HG03045 (cell line): ENCODE data around the gene ENKUR.
"Not testable (repeated sequence)": the region's sequence is repeated elsewhere in the genome, so short reads cannot be mapped to it uniquely, and the experiment has no call there.

Experiments used
- ATAC-seq: cut with Tn5 transposase; IDR thresholded peaks from one replicate; pipeline ENCODE4 v1.9.1; 2021; ENCODE audit warnings: mild to moderate bottlenecking, moderate library complexity; ENCODE audit not compliant: unreplicated experiment

ENKUR gene

DNA sequence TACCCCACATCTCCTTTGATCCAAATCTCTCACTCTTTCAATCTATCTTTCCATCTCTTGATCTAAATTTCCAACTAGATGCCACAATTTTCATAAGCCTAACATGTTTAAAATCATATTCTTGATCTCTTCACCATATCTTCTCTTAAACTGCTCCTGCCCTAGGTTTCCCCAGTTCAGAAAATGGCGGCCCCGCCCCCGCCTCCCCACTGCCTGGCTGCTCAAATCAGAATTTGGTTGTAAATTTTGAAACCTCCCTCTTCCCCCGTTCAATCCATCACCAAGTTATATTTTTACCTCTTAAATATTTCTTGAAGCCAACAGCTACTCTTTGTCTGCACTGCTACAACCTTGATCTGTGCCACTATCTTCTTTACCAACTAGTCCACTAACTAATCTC lies 36.3 kb downstream of the ENKUR start:
- ATAC-seq, result no peak

DNA sequence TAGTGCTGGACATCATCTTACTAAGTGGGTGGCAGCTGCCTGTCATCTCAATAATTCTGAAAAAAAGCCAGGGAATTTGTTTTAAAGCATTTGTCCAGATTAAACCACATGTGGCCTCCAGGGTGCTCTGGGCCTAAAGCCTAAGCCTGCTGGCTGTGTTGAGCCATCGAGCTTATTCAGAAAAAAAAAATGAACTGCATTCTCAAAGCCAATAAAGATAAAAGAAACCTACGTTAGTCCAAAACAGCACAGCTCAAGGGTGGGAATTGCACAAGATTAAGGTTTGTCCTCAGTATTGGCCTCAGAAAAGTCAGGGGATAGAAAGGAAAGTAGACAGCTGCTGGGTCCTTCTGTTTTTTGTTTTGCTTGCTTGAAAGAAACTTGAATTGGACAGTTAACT lies 41.0 kb downstream of the ENKUR start:
- no peak for ATAC-seq

DNA sequence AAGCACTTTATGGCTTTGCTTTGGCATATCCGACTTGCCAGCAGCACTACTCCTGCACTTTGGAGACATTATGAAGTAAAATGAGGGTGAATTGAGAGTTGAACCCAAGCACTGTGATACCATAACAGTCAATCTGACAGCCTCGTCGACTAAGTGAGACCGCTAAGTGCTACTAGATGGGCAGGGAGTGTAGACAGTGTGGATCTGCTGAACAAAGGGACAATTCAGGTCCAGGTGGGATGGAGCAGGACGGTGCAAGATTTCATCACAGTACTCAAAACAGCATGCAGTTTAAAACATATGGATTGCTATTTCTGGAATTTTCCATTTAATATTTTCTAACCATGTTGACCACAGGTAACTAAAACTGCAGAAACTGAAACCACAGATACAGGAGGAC lies 42.8 kb downstream of the ENKUR start:
- no peak for ATAC-seq

DNA sequence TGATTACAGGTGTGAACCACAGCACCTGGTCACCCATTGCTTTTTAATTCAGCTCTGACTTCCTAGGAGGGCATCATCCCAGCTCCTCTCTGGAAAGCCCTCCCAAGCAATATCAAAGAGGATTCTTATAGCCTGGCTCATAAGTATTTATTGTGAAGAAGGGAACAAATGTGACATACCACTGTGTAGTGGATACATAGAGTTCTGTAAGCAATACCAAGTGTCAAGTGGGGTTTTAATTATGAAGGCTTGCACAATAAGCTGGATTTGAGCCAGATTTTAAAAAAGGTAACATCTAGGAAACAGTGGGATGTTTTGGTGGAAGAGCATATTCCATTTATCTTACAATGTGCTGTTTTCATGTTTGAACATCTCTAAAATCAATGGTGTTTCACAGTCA lies 44.6 kb downstream of the ENKUR start:
- ATAC-seq, result no peak

DNA sequence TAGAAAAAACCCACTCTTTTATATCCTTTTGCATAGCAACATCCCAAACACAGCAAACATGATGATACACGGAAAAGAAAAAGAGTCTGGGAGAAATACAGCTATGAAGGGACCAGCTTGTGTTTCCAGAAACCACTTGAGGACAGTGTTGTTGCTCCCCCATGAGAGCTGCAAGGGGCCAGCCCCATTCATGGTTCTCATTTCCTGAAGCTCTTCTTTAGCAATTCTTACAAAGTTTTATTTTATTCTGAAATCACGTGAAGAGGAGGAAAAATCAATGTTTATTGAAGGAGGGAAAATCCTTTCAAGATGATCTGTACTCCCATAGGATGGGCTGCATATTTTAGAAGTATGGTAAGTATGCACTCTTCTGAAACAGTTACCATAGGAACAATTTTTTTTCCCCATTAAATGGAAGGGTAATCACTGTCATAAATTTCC lies 46.1 kb downstream of the ENKUR start:
- ATAC-seq, result no peak

DNA sequence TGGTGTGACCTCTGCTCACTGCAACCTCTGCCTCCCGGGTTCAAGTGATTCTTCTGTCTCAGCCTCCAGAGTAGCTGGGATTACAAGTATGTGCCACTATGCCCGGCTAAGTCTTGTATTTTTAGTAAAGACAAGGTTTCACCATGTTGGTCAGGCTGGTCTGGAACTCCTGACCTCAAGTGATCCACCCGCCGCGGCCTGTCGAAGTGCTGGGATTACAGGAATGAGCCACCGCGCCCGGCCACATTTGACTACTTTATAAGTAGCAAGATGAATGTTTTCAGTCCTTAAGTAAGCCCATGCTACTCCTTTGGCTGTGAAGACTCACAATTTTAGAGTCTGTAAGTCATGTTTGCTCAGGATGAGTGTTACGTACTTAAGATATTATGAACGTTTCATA lies 47.0 kb downstream of the ENKUR start:
- not testable (repeated sequence) for ATAC-seq

DNA sequence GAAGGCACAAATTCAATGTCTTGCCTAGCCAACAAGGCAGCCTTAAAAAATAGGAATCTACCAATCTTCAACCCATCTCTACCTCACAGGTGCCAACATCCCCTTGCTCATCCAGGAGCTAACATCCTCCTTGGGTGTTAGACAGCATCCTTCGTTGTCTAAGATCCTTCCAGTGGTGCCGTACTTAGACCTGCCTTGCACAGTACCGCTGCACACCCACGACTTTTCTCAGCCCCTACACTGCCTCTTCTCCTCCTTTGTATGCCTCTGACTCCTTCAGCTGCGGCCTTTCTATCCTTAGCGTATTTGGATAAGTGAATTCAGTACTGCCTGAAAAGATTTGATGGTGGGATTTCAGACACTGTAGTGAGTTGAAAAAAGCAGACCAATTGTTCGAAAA lies 47.6 kb downstream of the ENKUR start:
- no peak for ATAC-seq

DNA sequence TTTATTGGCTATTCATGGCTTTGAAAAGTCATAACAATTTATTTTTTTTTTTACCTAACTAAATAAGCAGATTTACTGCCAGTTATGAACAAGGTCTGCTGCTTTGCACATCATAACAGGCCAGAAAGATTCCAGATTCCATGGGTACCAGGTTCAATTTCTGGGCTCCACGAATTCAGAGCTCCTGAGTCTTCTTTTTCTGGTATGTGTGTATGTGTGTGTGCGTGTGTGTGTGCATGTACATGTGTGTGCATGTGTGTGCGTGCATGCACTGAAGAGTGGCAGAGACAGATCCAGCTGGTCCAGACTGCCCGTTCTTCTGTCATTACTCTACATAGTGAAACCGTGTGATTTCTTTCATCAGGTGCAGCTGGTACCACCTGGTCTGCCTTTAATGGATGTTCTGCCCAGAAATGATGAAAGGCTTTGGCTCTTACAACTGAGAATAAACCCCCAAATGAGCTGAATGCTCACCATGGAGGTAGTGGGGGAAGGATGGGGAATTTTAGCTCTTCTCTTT lies 48.9 kb downstream of the ENKUR start:
- ATAC-seq, result no peak

DNA sequence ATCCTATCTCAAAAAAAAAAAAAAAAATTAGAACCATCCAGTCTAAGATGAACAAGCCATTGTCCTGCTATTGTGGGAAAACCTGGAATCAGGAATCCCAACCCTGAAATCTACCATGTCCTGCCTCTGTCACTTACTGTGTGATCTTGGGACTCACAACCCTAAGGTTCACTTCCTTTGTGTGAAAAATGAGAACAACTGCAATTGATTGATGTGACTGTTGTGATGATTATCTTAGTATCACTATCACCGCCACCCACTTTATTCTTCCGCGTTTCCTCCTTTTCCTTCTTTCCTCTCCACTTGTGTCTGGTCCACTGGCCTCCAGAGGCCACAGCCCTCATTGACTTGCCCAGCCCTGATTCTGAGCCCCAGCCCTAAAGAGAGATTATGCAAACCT lies 50.9 kb downstream of the ENKUR start:
- no peak for ATAC-seq

DNA sequence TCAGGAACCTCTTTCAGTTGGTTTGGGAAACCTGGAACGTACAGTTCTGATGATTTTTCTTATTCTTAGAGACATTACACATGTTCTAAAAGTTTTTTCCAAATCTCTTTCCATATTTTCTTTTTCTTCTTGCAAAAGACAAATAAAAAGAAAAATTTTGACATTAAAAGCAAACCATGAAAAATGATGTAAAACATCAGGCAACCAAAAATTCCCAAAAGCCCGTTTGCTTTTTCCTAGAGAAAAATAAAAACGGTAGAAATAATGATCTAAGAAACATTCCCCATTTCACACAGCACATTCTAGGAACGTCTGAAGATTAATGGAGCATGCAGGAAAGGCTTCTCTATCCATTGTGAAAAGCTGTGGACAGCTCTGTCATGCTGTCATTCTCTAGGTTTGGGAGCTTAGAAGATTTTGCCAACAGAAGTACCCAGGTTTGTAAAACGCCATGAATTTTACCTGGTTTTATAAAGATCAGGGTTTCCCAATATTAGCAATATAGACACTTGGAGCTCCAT lies 52.4 kb downstream of the ENKUR start:
- ATAC-seq, result no peak

DNA sequence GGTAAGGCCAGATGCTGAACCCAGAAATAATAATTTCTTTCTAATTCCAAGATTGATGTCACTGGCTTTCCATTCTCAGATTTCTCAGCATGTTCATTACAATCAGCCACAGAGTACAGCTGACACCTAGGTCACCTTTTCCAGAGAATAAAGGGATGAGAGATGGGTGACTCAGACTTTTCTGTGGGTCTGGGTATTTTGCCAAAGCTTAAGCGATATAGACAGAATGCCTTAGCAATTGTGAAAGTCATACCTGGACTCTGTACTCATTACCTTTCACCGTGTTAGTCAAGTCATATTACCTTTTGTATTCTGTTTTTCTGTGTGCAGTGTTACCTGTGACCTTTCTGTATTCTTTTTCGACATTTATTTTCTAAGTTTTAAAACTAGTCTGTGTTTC lies 53.0 kb downstream of the ENKUR start:
- ATAC-seq, result no peak

DNA sequence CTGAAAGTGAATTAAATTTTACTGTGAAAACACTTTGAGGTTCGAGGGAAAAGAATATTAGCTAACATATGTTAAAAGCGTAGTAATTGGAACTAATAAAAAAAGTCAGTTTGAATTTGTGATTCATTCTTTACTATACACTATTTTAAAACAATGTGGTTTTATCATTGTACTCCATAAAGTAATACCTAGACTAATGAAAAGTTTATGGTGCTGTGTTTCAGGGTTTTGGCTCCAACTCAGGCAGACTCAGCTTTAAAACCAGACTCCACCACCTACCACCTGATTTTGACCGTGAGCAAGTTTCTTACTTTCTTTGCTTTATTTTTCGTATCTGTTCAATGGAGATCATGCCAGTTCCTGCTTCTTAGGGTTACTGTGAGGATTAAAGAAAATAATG lies 54.4 kb downstream of the ENKUR start:
- no peak for ATAC-seq

DNA sequence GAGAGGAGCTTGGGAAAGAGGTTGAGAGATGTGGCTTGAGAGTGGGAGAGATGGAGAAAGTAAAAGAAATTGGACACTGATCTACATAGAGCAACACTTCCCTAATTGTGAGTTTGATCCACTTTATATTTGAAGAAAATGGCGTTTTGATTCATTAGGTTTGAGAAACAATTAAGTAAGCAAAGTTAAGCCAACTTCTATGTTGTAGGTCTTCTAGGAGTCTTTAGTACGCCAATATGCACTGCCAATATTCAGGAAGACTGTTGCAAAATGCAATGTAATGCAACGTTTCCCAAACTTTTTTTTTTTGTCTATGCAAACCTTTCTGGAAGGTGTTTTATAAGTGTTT lies 56.6 kb downstream of the ENKUR start:
- ATAC-seq, result no peak

DNA sequence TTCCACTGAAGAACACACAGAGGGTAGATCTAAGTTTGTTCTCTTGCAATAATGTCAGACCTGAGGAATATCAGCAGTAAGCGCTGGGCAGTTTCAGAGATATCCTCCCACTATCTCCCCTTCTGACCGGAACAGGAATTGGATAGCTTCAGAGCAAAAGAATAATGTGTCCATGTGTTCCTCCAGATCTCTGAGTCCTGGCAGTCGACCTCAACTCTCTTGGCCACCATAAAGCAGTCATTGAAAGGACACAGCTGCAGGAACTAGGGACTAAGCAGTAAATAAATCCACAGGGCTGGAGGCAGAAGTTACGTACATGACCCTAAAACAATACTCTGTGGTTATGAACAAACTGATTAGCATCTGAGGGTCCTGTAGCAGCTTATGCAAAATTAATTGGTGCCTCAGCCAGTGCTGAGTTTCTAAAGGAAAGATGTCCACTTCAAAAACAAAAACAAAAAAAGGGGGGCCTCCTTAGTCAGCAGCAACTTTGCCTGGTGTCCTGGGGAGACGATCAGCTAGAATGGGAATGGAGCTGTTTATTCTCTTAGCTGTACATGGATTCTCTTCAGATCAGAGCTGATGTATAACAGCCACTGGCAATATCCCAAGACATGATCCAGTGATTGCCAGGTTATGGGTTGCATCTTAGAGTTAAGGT lies 57.1 kb downstream of the ENKUR start:
- no peak for ATAC-seq

DNA sequence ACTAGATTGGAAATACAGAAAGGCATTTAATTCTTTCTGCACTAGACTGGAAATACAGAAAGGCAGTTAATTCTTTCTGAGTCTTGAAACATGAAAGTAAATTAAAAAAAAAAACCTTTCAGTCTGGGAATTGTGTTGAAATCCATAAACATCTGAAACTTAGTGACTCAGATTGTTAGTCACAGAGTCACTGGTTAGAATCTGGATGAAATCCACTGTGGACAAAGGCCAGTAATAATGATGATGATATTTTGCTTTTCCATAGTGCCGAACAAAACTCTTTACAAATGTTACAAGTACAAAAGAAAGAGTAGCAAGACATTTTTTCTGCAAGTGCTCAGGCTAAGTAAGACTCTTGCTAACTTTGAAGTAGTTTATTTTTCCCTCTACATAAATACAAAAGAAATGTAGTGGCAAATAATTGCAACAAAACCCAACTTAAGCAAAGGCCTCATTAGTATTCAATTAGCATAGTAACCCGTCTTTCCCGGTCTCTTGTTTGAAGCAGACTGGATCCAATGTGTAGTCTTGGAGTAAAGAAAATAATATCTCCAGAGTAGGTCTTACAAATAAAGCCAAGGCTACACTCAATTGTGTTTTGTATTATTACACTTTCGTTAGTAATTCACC lies 57.8 kb downstream of the ENKUR start:
- ATAC-seq, result no peak

DNA sequence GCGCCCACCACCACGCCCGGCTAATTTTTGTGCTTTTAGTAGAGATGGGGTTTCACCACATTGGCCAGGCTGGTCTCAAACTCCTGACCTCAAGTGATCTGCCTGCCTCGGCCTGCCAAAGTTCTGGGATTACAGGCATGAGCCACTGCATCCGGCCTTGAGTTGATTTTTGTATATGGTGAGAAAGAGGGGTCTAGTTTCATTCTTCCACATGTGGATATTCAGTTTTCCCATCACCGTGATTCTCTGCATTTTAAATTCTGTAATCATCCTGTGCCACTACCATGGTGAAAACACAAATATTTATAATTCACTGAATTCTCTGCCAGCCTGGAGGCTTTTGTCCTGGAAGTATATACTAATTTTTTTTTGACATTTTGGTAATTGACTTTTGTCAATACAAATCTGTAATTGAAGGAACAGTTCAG lies 58.3 kb downstream of the ENKUR start:
- not testable (repeated sequence) for ATAC-seq

DNA sequence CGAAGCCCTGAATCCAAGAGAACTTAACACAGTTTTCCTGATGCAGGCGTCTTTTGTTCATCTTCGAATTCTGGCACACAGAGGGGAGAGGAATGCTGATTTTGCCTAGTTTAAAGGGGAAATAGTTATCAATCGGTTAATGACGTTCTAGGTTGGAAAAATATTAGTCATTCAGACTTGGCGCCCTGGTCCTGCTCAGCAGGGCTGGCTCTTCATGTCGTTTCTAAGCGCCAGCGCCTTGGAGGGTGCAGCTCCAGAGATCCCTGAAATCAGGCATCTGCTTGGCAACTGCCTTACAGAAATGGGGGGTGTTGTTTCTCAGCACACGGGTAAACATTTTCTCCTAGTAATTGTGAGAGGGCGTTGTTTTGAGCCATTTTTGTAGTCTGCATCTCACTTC lies 62.3 kb downstream of the ENKUR start:
- ATAC-seq, result no peak

DNA sequence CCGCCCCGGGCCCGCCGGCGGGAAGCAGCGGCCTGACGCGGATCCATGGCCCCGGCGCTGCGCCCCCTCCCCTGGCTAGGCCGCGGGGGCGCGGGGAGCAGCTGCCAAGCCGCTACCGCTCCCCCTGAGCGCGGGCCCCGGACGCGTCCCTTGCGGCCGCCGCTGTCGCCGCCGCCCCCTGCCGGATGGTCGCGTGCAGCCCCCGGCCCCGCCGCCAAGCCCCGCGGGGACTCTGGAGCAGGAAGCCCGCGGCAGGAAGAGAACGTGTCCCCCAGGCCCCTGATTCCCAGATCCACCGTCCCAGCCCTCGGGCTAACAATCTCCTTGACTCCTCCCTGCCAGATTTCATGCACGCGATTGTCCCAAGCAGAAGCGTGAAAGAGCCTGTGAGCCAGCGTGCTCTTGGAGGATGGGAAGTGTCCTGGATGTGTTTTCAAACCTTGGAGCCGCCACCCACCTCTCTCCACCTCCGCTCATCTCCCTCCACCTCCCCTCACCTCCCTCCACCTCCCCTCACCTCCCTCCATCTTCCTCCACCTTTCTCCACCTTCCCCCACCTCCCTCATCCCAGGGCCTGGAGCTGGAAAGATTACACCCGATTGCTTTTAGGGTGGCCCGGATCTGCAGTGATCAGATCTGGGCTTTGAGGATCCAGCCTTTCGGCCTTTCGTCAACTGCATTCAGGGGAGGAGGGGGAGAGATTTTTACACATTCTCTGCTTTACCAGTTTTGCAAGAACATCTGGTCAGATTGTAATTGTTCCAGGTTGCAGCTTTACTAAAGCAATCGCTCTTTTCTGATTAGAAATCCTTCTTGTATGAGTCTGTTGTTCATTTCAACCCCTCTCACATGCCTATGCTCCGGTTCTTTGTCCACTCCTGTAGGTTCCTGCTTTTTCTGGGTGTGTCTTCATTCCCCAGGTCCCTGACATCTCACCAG lies 63.0 kb downstream of the ENKUR start:
- ATAC-seq, result peak; percentile 65

DNA sequence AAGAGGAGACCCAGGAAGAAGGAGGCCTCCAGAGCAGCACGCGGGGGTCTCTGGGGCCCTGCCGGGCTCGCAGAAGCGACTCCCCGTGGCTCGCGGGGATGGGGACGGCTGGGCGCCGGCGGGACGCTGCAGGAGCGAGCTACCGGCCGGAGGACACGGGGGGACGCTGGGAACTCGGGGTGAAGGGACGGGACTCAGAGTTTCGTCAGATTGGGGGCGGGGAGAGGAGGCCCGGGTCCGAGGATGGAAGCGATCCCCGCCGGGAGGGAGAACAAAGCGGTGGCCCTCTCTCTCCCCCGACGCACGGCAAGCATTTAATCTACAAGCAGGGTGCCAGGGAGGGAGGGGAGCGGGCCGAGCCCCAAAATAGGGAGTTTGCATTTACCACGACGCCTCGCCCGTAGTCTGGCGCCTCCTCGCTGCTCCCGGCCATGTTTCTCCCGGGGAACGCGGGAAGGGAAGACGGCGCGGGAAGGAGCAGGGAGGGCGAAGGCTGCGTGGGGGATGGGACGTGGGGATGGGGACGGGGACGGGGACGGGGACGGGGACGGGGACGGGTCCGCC lies 63.7 kb downstream of the ENKUR start, which contains the start of gene PRTFDC1:
Gene PRTFDC1 (minus strand): TSS at position 464 of the 564 bp plus-strand sequence. CDS start 31 bp downstream, at position 433.
- ATAC-seq, result peak; percentile 38

DNA sequence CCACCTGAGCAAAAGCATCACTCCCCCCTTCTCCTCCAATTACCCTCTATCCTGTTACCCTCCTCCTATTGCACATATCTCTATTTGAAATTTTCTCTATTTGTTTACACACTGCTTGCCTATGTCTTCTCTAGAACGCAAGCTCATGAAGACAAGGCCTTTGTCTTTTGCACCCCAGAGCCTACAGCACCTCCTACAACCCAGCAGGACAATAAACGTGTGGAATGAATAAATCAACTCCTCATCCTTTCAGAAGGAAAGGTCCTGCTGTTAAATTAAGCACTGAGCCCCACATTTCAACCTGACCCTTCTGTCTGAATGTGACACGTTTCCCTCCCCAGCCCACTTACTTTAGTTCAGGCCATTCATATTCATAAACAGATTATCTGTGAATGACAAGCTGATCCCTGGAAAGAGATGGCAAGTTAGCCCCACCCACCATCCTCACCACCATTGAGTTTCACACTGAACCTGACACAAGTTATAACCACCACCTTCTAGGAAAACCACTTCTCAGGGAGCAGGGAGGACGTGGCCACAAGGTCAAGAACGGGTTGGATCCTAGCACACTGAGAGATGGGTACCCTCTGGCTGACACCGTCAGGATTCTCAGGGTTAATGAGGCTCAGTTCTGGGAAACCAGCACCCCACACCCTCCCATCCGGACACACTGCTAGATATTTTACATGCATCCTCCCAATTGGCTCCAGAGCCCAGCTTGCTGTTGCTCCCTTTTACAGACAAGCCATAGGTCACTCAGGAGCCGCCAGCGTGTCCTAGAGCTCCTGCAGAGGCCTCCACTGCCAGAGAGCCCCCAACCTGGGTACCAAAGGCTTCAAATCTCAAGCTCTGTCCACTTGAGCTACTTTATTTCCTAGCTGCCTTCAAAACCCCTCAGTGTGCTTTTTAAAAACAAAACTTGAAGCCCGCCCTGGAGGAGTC lies 64.5 kb downstream of the ENKUR start:
- peak; percentile 4 for ATAC-seq
